Gastrocnemius medialis (tissue), 4 donors: ENCODE results near the gene IGF2BP3. TPM values are rescaled to one million over a fixed set of nuclear protein-coding genes. Genes with fewer than 3 reads are reported as not detected.

Experiments
- ATAC-seq, 2 donors: fragments of 150-250 bp; one replicate each; pipeline ENCODE4 v1.9.1; 2016
- DNase-seq, 2 donors: peaks; one replicate each; pipeline ENCODE4 v3.0.0-alpha.2; 2019
- H3K27ac ChIP-seq, 4 donors: fragments of 200-600 bp; sonication (generic); 1 replicate in 1 of 4; 2 replicates in 3 of 4; pipeline ENCODE4 v1.5.1; 2016 to 2018; ENCODE audit warnings: mild to moderate bottlenecking in 2 of 4, moderate library complexity in 1 of 4
- H3K27me3 ChIP-seq, 3 donors: fragments of 200-600 bp; sonication (generic) in 2 of 3; 1 replicate in 1 of 3; 2 replicates in 2 of 3; pipeline versions ENCODE4 v1.5.1 to v1.6.0; 2016 to 2019; ENCODE audit warnings: mild to moderate bottlenecking in 1 of 3, moderate library complexity in 1 of 3
- H3K36me3 ChIP-seq, 2 donors: fragments of 200-600 bp; sonication (generic) in 1 of 2; one replicate each; pipeline ENCODE4 v1.5.1; 2017 to 2018
- H3K4me1 ChIP-seq, 2 donors: fragments of 200-600 bp; sonication (generic) in 1 of 2; one replicate each; pipeline ENCODE4 v1.5.1; 2016 to 2017; ENCODE audit warnings: mild to moderate bottlenecking in 2 of 2
- H3K4me3 ChIP-seq, 4 donors: fragments of 200-600 bp; sonication (generic) in 3 of 4; 1 replicate in 1 of 4; 2 replicates in 3 of 4; pipeline ENCODE4 v1.5.1; 2016 to 2019; ENCODE audit warnings: mild to moderate bottlenecking in 2 of 4
- H3K9me3 ChIP-seq, 3 donors: fragments of 200-600 bp; sonication (generic) in 2 of 3; 1 replicate in 1 of 3; 2 replicates in 2 of 3; pipeline ENCODE4 v1.5.1; 2016 to 2019
- POLR2A ChIP-seq, 2 donors: fragments of 450-650 bp; IDR thresholded peaks; one replicate each; pipeline ENCODE4 v1.6.1; 2017; ENCODE audit warnings: antibody characterized with exemption in 2 of 2, mild to moderate bottlenecking in 2 of 2, moderate library complexity in 2 of 2
- in situ Hi-C, 4 donors: fragments of 200-750 bp; cut with MboI; loops; one replicate each; pipeline versions ENCODE4 v1.15.0 to v1.8.0; 2017; ENCODE audit warnings: low sequenced_read_pairs in 4 of 4
- intact Hi-C: fragments of 100-400 bp; cut with DNase I; formaldehyde crosslinking; loops from one replicate; pipeline ENCODE4 v1.15.1; 2023; ENCODE audit warnings: low total_unique reads
- total RNA-seq, 4 donors: library from RNA; depleted of rRNA; stranded (reverse); fragments of >200 nt; gene quantifications; one replicate each; pipeline versions ENCODE4 v1.1.0 to v1.2.3, GENCODE V29; 2016
- TF ChIP-seq, protein P1 (sequence below), 5 experiments: fragments of 450-650 bp in 3 of 5; fragments of 200-600 bp in 2 of 5; sonication (generic) in 2 of 5; IDR thresholded peaks in 4 of 5; conservative IDR thresholded peaks in 1 of 5; 1 replicate in 4 of 5; 2 replicates in 1 of 5; pipeline ENCODE4 v1.5.1; 2016 to 2019; ENCODE audit warnings: antibody characterized with exemption in 5 of 5, mild to moderate bottlenecking in 3 of 5, moderate library complexity in 3 of 5

Gene IGF2BP3
- total RNA-seq, 4 donors from 2014 or later: 0.51 TPM; not detected in 3

DNA sequence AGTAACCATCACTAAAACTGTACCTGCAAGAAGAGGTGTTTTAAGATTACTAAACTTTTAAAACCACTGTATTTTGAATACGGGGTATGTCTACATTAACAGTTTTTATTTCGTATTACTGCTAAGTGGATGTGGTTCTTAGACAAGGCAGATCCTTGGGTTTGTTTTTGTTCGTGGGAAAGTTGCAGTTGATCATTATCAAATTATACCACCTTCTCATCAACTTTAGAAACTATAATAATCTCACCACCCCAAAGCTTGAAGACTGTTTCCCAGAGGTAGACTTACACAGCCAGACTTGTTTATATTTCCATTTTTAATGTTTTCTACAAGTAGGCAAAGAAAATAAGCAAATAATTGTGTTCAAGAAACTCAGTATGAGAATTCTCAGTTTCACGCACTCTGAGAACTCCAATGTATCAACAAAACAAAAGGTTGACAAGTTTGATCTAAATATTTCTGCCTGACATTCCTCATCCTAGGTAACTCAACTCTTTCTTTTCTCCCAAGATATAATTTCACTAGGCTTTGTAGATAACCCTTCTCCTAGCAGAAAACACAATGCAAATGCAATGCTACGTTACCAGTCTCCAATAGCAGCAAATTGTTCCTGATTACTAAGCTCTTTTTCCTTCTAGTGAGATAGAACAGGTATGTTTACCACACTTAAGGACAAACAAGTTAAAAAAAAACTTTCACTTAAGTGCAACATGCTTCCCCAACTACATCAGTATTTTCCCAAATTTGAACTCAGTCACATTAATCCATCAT lies 36.0 kb downstream of the IGF2BP3 start:
- H3K4me3 ChIP-seq: no peak overlapping the region
- no peak for ATAC-seq
- TF ChIP-seq POLR2A (IDR thresholded peaks at IDR 0.05): no peak
- TF ChIP-seq, protein P1, sequence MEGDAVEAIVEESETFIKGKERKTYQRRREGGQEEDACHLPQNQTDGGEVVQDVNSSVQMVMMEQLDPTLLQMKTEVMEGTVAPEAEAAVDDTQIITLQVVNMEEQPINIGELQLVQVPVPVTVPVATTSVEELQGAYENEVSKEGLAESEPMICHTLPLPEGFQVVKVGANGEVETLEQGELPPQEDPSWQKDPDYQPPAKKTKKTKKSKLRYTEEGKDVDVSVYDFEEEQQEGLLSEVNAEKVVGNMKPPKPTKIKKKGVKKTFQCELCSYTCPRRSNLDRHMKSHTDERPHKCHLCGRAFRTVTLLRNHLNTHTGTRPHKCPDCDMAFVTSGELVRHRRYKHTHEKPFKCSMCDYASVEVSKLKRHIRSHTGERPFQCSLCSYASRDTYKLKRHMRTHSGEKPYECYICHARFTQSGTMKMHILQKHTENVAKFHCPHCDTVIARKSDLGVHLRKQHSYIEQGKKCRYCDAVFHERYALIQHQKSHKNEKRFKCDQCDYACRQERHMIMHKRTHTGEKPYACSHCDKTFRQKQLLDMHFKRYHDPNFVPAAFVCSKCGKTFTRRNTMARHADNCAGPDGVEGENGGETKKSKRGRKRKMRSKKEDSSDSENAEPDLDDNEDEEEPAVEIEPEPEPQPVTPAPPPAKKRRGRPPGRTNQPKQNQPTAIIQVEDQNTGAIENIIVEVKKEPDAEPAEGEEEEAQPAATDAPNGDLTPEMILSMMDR (IDR thresholded peaks at IDR 0.05 in 4 of 5, conservative IDR thresholded peaks at IDR 0.05 in 1 of 5): no peak
- no peaks in the 10 kb centered on the region for H3K36me3 ChIP-seq
- H3K27me3 ChIP-seq: peaks cover 0 to 2% (median 0%) of the 10 kb centered on the region in 3 donors
- intact Hi-C loops (no loop called here), in situ Hi-C loops (no loop called here)
- H3K27ac ChIP-seq: no peak overlapping the region
- no peaks in the 10 kb centered on the region for H3K4me1 ChIP-seq
- no peak for DNase-seq
- no peaks in the 10 kb centered on the region for H3K9me3 ChIP-seq

DNA sequence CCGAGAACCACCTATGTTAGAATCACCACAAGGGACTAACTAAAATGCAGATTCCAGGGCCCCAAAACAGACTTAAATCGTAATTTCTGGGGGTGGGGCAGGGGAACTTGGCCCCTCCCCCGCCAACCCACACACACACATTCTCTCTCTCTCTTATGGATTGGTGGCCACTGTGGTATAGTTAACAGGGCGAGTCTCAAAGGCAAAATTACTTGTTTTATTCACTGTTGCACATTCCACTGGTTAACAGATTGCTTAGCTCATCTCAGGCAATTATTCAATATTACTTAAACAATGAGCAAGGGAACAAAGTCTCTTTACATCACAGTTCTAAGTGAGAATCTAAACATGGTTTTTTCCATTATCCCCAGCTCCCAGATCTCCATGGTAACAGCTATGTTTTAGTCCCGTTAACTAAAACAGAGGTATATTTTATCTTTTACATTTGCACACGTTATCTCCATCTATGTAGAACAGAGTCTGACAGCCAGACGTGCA lies 38.5 kb downstream of the IGF2BP3 start:
- H3K27me3 ChIP-seq: peaks cover 0 to 2% (median 0%) of the 10 kb centered on the region in 3 donors

DNA sequence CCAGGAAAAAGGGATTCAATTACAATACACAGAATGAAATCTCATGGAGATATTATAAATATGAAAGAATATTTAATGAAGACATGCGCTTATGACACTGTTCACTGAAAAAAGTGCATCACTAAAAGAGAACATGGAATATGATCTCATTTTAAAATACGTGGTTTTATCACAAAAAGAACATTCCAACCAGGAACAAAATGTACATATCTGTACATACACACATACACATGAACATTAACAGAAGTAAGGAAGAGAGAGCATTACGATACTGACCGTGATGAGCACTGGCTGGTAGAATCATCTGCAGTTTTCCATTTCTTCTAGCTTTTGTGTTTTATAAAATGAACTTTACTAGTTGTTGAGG lies 39.4 kb downstream of the IGF2BP3 start:
- Histone ChIP-seq H3K4me1 (no peaks in the 10 kb centered on the region), H3K27ac (no peak overlapping the region), H3K9me3 (no peaks in the 10 kb centered on the region), H3K36me3 (no peaks in the 10 kb centered on the region), H3K4me3 (no peak overlapping the region), H3K27me3 (peaks cover 0 to 2% (median 0%) of the 10 kb centered on the region in 3 donors)
- ATAC-seq: no peak
- no peak for DNase-seq
- in situ Hi-C loops: no loop called here
- no peak for TF ChIP-seq POLR2A (IDR thresholded peaks at IDR 0.05)
- TF ChIP-seq, protein P1 (IDR thresholded peaks at IDR 0.05 in 4 of 5, conservative IDR thresholded peaks at IDR 0.05 in 1 of 5): no peak
- intact Hi-C loops: no loop called here

More for the DNA sequence above, 38.5 kb downstream of the IGF2BP3 start:
- DNase-seq (no peak), ATAC-seq (no peak)
- H3K9me3 ChIP-seq: no peaks in the 10 kb centered on the region
- H3K27ac ChIP-seq: no peak overlapping the region
- H3K4me3 ChIP-seq: no peak overlapping the region
- in situ Hi-C loops: no loop called here
- no peak for TF ChIP-seq POLR2A (IDR thresholded peaks at IDR 0.05)
- TF ChIP-seq, protein P1 (IDR thresholded peaks at IDR 0.05 in 4 of 5, conservative IDR thresholded peaks at IDR 0.05 in 1 of 5): no peak
- intact Hi-C loops: no loop called here
- no peaks in the 10 kb centered on the region for H3K4me1 ChIP-seq
- no peaks in the 10 kb centered on the region for H3K36me3 ChIP-seq

DNA sequence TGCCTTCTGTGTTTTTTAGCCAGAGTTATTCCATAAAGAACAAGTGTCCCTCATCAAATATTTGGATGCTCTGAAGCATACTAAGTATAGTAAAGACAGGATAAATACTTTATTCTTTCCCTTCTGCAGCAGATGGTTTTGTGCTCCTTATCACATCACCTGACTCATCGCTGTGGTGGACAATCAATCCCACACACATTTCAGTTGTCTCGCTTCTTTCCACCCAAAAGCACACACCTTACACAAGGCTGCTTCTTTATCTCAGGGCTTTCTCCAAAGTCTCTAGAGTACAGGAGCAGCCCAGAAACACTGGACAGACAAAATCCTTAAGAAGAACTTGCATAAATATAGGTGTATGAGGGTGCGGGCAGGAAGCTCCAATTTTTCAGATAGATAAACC lies 43.4 kb downstream of the IGF2BP3 start:
- ATAC-seq (no peak), DNase-seq (no peak)
- Histone ChIP-seq H3K9me3 (no peaks in the 10 kb centered on the region), H3K4me3 (no peak overlapping the region), H3K36me3 (no peaks in the 10 kb centered on the region), H3K27ac (no peak overlapping the region), H3K4me1 (no peaks in the 10 kb centered on the region), H3K27me3 (peaks cover 0 to 2% (median 0%) of the 10 kb centered on the region in 3 donors)
- TF ChIP-seq, protein P1 (IDR thresholded peaks at IDR 0.05 in 4 of 5, conservative IDR thresholded peaks at IDR 0.05 in 1 of 5): no peak
- TF ChIP-seq POLR2A (IDR thresholded peaks at IDR 0.05): no peak
- in situ Hi-C loops (no loop called here), intact Hi-C loops (no loop called here)
